ENCODE data around the gene MTREX.

DNA sequence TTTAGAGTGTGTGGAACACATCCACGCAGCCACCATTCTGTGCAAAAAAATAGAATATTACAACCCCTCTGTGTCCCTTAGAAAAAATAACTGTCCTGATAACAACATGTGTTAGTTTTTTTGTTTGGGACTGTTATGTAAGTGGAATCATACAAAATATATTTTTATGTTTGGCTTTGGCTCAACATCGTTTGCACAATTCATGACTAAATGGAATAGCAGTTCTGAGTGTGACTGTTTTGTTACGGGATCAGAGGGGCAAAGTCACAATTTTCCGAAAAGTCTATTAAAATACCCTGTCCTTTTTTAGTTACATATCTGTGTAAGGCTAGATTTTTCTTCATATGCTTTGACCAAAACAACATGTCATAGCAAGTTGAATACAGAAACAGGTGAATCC, 12.8 kb downstream of the MTREX start:
- no peak for TF ChIP-seq CTCF (IDR thresholded peaks at IDR 0.05; ENCODE audit: low read depth, low read length, poor library complexity, severe bottlenecking)
- no peak for TF ChIP-seq EZH2phosphoT487 (IDR thresholded peaks at IDR 0.05; ENCODE audit: borderline replicate concordance, low read length)
